NCI-H128 (cell line): ENCODE measurements around the gene MYL12A.
"Not testable (repeated sequence)": the region's sequence is repeated elsewhere in the genome, so short reads cannot be mapped to it uniquely, and the experiment has no call there.

ENCODE experiments used
- DNase-seq: peaks from one replicate; lab custom pipeline; 2025; ENCODE audit not compliant: unreplicated experiment; lab: John Stamatoyannopoulos, UW

The MYL12A gene

DNA sequence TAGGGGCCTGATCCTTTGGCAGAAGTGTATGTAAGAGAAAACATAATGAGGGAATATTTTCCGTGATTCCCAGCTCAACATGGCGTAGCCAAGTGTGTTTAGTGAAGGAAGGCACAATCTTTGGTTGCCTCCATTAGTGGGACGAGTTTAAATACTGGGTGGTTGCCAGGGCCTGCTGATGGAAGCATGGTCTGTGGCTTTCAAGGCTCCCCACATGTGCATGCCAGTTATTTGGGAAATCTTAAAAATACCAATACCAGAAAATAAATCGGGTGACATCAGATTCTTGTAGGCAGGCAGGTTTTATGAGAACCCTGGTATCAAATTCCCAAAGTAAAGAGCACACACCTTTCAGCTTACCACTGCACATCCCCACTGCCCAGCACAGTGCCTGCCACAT lies 7.1 kb downstream of the MYL12A start:
- no peak for DNase-seq

DNA sequence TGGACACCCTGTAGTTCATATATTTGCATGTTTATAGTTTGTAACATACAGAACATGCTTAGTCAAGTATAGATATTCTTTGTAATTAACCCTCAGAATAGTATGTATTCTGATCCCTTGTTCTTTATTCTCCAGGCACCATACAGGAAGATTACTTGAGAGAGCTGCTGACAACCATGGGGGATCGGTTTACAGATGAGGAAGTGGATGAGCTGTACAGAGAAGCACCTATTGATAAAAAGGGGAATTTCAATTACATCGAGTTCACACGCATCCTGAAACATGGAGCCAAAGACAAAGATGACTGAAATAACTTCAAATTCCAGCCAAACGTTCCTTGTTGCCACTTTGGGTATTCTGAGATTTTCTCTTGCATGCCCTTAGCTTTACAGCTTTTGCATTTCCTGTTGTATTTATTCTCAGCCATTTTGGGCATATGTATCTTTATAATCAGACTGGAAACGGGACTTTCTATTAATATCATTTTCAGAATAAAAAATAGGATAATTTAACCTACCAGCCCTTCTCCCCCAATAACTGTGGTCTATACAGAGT lies 8.1 kb downstream of the MYL12A start:
- DNase-seq: no peak

DNA sequence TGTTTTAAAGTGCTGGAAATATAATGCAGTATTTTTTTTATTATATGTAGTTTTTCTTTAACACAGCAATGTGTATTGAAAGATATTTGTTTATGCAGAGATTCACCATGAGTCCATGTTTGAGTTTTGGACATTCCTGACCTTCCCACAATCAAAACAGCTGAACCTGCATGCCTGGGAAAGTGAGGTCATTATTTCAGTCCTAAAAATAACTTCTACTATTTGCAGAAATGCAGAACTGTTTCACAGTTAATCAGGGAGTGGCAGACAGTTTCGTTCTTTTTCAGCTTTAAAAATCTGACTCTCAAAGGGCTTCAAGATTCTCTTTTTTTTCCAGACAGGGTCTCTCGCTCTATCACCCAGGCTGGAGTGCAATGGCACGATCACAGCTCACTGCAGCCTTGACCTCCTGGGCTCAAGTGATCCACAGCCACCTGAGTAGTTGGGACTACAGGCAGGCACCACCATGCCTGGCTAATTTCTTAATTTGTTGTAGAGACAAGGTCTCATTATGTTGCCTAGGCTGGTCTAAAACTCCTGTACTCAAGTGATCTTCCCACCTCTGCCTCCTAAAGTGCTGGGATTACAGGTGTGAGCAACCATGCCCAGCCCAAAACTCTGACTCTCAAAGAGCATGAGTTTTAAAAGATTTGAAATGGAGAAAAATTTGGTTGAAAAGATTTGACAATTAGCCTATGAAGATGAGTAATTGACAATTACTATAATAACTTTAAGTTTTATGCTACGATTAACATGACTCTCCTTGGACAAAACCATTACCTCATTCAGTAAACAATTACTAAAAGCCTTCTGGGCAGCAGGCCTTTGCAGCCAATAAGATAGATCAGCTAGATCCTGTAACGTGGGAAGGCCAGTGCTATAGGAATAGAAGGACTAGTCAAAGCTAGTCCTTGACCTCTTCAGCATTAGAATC lies 9.4 kb downstream of the MYL12A start:
- DNase-seq: no peak

GRCh38 chr18:3257627-3258120 lies 10.1 kb downstream of the MYL12A start:
- no peak for DNase-seq

GRCh38 chr18:3260995-3261372 lies 13.4 kb downstream of the MYL12A start:
- DNase-seq: no peak

GRCh38 chr18:3261373-3262233 lies 14.0 kb downstream of the MYL12A start, which contains the start of gene MYL12B:
Gene MYL12B (plus strand): TSS chr18:3262133. CDS start chr18:3272899, 10,766 bp downstream.
- DNase-seq: peak; percentile 47

DNA sequence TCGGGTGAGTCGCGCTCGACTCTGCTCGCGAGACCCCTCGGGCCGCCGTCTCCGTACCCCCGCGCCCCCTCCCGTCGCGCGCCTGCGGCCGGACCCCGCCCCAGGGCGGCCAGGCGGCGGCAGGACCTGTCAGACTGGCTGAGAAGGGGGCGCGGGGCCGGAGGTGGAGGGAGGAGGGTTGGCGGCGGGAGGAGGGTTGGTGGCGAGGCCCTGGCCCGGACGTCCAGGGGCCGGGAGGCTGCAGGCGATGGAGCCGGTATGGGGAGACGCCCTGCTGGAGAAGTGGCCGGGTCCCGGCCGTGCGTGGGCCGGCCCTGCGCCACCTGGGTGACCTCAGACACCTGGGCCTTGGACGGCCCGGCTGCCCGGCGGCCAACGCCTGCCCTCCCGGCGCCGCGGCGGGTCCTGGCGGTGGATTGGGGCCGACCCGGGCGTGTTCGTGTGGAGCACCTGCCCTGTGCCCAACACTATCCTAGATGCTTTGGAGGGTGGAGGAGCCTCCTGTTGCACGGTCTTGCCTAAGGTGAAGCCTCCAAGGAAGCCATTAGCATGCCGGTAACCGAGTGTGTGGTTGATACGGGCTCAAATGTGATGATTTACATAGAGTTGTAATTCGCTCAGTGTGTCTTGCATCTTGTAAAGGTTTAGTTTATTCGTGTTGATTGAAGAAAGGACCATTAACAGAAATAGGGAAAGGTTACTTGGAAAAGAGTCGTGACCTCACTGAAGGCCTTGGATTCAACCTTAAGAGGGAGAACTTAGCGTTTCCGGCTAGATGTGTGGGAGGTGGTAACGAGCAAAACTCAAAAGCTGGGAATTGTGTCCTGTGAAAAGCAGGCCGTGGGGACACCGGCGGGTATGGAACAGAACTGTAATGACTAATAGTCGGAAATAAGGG lies 14.9 kb downstream of the MYL12A start:
- DNase-seq: no peak

DNA sequence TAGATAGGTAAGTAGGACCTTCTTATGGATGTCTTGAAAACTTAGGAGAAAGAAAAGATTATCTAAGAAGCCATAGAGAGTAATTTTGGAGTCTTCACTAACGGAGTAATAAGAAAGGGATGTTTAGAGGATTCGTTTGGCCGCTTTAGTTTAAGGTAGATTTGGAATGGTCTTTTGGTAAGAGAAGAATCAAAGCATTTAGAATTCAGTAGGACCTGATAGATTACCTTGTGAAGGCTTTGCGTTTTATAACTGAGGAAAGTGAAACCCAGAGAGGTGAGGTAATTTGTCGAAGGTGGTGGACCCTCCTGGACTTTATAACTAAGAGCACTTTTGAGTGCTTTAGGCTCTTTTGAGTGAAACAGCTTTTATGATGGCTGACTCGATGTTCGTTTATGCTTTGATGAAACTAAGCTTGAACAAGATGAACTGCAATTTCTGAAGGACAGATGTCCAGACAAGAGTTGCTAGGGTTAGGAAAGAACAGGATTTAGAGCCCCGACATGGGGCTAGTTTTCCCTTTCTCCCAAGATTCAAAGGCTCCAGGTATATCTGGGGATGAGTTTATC lies 15.6 kb downstream of the MYL12A start:
- DNase-seq: no peak

- no peak for DNase-seq
Observed at GRCh38 chr18:3264362-3264761, 16.8 kb downstream of the MYL12A start.

- no peak for DNase-seq
Observed at GRCh38 chr18:3265564-3266033, 18.0 kb downstream of the MYL12A start.

DNA sequence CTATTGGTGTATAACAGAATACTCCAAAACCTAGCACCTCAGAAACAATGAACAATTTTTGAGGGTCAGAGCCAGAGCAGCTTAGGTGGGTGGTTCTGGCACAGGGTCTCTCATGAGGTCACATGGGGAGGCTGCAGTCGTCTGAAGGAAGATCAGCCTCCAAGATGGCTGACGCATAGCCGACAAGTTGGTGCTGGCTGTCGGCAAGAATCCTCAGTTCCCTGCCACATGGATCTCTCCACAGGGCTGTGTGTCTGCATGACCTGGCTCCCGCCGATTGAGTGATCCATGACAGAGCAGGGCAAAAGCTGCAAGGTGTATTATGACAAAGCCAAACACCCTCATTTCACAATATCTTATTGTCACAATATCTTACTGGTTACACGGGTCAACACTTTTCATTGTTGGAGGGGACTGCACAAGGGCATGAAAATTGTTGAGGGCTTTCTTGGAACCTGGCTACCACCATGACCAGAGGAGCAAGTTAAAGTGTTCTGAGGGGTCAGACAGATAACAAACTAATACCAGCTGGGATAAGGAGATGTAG lies 18.5 kb downstream of the MYL12A start:
- no peak for DNase-seq

GRCh38 chr18:3268306-3268705 lies 20.7 kb downstream of the MYL12A start:
- no peak for DNase-seq

GRCh38 chr18:3269241-3269913 lies 21.8 kb downstream of the MYL12A start:
- no peak for DNase-seq

GRCh38 chr18:3269914-3270299 lies 22.3 kb downstream of the MYL12A start:
- DNase-seq: no peak

DNA sequence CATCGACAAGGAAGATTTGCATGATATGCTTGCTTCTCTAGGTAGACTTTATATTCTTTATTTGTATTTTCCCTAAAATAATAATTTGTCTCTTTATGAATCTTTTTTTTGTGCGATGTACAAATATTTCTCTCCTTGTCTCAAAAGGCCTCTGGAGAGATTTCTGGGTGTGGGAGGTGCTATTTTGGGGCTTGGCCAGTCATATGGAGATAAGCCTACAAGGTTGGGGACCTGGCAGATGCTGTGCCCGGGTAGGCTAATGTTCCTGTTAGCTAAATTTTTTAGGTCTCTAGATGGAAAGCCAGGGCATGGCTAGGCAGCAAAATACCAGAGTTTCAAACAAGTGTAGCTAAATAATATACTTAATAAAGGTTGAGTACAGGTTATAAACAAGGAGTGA lies 25.4 kb downstream of the MYL12A start:
- no peak for DNase-seq

GRCh38 chr18:3277643-3278213 lies 30.1 kb downstream of the MYL12A start:
- DNase-seq: not testable (repeated sequence)

GRCh38 chr18:3279201-3280185 lies 31.9 kb downstream of the MYL12A start:
- no peak for DNase-seq
